ENCODE measurements around the gene CALHM4. TPM values are rescaled to one million over a fixed set of nuclear protein-coding genes. Genes with fewer than 3 reads are reported as not detected.

CALHM4 gene, protein sequence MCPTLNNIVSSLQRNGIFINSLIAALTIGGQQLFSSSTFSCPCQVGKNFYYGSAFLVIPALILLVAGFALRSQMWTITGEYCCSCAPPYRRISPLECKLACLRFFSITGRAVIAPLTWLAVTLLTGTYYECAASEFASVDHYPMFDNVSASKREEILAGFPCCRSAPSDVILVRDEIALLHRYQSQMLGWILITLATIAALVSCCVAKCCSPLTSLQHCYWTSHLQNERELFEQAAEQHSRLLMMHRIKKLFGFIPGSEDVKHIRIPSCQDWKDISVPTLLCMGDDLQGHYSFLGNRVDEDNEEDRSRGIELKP
- polyA plus RNA-seq = 0.13 TPM
- long read RNA-seq, donor 1 = 0 reads
- long read RNA-seq, donor 2 = 0 reads
- long read RNA-seq, donor 3 = 0 reads
- long read RNA-seq, donor 4 = 0 reads
- long read RNA-seq, donor 5 = 0 reads
- long read RNA-seq, donor 6 = 0 reads
- long read RNA-seq, donor 7 = 0 reads
- long read RNA-seq, donor 8 = 0 reads
- long read RNA-seq, donor 9 = 0 reads
- long read RNA-seq, donor 10 = 0 reads
- long read RNA-seq, donor 11 = 0 reads

DNA sequence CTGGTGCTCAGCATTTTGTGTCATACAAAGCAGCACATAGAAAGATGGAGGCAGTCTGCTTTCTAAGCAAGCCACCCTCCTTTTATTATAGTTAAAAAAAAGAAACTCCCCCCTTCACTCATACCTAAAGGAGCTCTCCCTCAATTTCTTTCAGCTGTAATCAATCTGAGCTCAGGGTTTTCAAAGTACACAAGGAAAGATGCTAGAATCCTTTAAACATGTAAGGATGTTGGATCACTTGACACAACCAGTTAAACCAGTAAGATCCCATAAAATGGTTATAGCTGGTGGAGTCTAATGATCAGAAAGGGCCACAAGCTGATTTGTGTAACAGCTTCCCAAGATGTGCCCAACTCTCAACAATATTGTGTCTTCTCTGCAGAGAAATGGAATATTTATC, at the start of gene CALHM4:
Gene CALHM4 (plus strand): TSS at position 301 of the 400 bp plus-strand sequence. CDS start 43 bp downstream, at position 344.
- Histone ChIP-seq H3K4me3 (ENCODE audit: low read length) (no peak within 1 kb of the TSS), H3K36me3 (ENCODE audit: control insufficient read depth, insufficient read depth, low read length) (no peaks in the 10 kb centered on the region), H3K27ac (ENCODE audit: low read length) (no peak within 1 kb of the TSS), H3K27me3 (ENCODE audit: control insufficient read depth, insufficient read depth, low read length) (peaks cover 3% of the 10 kb centered on the region), H3K4me1 (ENCODE audit: control insufficient read depth, insufficient read depth, low read length) (no peaks in the 10 kb centered on the region), H3K9me3 (ENCODE audit: control insufficient read depth, low read depth, low read length) (no peaks in the 10 kb centered on the region)
- DNase-seq = no peak

DNA sequence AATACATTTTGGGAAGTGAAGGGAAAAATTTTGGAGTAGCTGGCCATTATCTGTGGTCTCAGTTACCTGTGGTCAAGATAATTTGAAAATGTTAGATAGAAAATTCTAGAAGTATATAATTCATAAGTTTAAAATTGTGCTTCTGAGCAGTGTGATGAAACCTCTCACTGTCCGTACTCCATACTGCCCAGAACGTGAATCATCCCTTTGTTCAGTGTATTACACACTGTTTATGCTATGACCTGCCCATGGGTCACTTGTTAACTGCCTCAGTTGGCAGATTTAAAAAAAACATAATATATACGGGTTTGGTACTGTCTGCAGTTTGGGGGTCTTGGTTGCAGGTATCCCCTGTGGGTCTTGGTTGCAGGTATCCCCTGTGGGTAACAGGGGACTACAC, 46.2 kb upstream of the CALHM4 start:
- Histone ChIP-seq H3K27me3 (ENCODE audit: control insufficient read depth, insufficient read depth, low read length) (no peaks in the 10 kb centered on the region), H3K9me3 (ENCODE audit: control insufficient read depth, low read depth, low read length) (no peaks in the 10 kb centered on the region), H3K4me1 (ENCODE audit: control insufficient read depth, insufficient read depth, low read length) (no peaks in the 10 kb centered on the region), H3K27ac (ENCODE audit: low read length) (no peak overlapping the region), H3K36me3 (ENCODE audit: control insufficient read depth, insufficient read depth, low read length) (no peaks in the 10 kb centered on the region), H3K4me3 (ENCODE audit: low read length) (no peak overlapping the region)
- DNase-seq = no peak
- 100% methylated on average over 1 of the region's 3 CpGs for WGBS (ENCODE audit: insufficient coverage, low lambda C conversion rate)

DNA sequence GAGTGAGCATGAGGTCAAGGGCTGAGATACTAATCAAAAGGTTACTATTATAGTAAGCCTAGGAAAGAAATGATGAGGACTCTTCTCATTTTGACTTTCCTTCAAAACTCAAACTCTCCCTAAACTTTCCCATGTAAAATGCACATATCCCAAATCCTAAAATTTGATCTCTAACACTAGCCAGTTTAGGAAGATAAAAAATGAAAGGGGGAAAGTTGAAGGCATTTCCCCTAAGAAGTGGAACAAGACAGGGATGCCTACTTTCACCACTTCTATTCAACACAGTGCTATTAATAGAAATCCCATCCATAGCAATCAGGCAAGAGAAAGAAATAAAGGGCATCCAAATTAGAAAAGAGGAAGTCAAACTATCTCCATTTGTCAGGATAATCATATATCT, 45.0 kb upstream of the CALHM4 start:
- H3K4me1 ChIP-seq (ENCODE audit: control insufficient read depth, insufficient read depth, low read length) = no peaks in the 10 kb centered on the region
- no peaks in the 10 kb centered on the region for H3K27me3 ChIP-seq (ENCODE audit: control insufficient read depth, insufficient read depth, low read length)
- DNase-seq = no peak
- no peak overlapping the region for H3K27ac ChIP-seq (ENCODE audit: low read length)
- no peaks in the 10 kb centered on the region for H3K36me3 ChIP-seq (ENCODE audit: control insufficient read depth, insufficient read depth, low read length)
- no peaks in the 10 kb centered on the region for H3K9me3 ChIP-seq (ENCODE audit: control insufficient read depth, low read depth, low read length)
- H3K4me3 ChIP-seq (ENCODE audit: low read length) = no peak overlapping the region

DNA sequence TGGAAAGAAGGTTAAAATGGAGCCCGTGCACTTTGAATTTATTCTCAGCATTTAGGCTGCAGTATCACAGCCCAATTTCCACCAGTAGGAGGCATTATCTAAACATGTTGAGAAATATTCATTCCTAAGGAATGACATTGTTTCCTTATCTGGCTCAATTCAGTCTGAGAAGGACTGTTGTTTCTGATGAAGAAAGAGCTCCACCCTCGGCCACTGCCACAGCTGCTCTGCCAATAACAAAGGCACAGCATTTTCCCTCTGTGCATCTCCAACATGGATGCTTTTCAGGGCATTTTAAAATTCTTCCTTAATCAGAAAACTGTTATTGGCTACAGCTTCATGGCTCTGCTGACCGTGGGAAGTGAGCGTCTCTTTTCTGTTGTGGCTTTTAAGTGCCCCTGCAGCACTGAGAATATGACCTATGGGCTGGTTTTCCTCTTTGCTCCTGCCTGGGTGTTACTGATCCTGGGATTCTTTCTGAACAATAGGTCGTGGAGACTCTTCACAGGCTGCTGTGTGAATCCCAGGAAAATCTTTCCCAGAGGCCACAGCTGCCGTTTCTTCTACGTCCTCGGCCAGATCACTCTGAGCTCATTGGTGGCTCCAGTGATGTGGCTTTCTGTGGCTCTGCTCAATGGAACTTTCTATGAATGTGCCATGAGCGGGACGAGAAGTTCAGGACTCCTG, 42.0 kb upstream of the CALHM4 start, which contains the start of gene CALHM5:
Gene CALHM5 (plus strand): TSS at position 216 of the 687 bp plus-strand sequence. CDS start 58 bp downstream, at position 274.
- Histone ChIP-seq H3K27me3 (ENCODE audit: control insufficient read depth, insufficient read depth, low read length) (no peaks in the 10 kb centered on the region), H3K9me3 (ENCODE audit: control insufficient read depth, low read depth, low read length) (no peaks in the 10 kb centered on the region), H3K4me3 (ENCODE audit: low read length) (peak within 1 kb of the TSS; percentile 3), H3K27ac (ENCODE audit: low read length) (peak within 1 kb of the TSS; percentile 8), H3K36me3 (ENCODE audit: control insufficient read depth, insufficient read depth, low read length) (no peaks in the 10 kb centered on the region), H3K4me1 (ENCODE audit: control insufficient read depth, insufficient read depth, low read length) (no peaks in the 10 kb centered on the region)
- DNase-seq = peak; percentile 26 to 27
- 0% methylated on average over 1 of the region's 10 CpGs for WGBS (ENCODE audit: insufficient coverage, low lambda C conversion rate)

DNA sequence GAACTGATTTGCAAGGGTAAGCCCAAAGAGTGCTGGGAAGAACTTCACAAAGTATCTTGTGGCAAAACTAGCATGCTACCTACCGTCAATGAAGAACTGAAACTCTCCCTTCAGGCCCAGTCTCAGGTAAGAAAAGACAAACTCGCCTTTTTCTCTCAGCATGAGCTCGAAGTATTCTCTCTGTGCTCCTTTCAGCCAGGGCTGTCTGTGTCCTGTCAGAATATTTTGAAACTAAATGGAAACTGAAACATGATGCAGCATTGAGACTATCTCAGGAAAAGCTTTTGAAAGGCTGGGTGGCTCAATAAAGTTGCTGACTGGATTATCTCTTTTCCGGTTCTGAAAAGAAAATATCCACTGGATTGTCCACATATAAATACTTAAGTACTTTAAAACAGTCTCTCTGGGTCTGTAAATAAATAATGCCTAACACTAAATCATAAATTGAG, 41.4 kb upstream of the CALHM4 start:
- H3K4me1 ChIP-seq (ENCODE audit: control insufficient read depth, insufficient read depth, low read length) = no peaks in the 10 kb centered on the region
- no CpG with 5 or more reads among the region's 4 CpGs for WGBS (ENCODE audit: insufficient coverage, low lambda C conversion rate)
- DNase-seq = no peak
- H3K36me3 ChIP-seq (ENCODE audit: control insufficient read depth, insufficient read depth, low read length) = no peaks in the 10 kb centered on the region
- H3K9me3 ChIP-seq (ENCODE audit: control insufficient read depth, low read depth, low read length) = no peaks in the 10 kb centered on the region
- peak overlapping the region; percentile 3 for H3K4me3 ChIP-seq (ENCODE audit: low read length)
- H3K27me3 ChIP-seq (ENCODE audit: control insufficient read depth, insufficient read depth, low read length) = no peaks in the 10 kb centered on the region
- peak overlapping the region; percentile 8 for H3K27ac ChIP-seq (ENCODE audit: low read length)

DNA sequence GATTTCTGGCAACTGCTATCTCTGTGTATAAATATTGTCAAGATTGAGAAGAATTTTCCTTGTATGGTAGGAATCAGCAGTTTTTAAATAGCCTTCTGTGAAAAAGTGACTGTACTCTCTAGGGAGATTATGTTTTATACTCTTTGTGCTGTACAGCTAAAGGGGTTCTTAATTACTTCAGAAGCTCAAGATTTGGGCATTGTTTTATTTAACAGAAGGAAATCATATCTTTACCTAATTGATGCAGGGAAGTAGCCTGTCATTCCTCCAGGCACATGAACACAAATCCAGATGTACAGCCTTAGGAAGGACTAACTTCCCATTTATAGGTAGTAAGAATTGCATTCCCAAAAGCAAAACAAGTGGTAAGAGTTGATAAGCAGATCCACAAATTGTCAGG, 40.8 kb upstream of the CALHM4 start:
- no peak for DNase-seq
- Histone ChIP-seq H3K4me1 (ENCODE audit: control insufficient read depth, insufficient read depth, low read length) (no peaks in the 10 kb centered on the region), H3K9me3 (ENCODE audit: control insufficient read depth, low read depth, low read length) (no peaks in the 10 kb centered on the region), H3K4me3 (ENCODE audit: low read length) (no peak overlapping the region), H3K36me3 (ENCODE audit: control insufficient read depth, insufficient read depth, low read length) (no peaks in the 10 kb centered on the region), H3K27ac (ENCODE audit: low read length) (no peak overlapping the region), H3K27me3 (ENCODE audit: control insufficient read depth, insufficient read depth, low read length) (no peaks in the 10 kb centered on the region)

DNA sequence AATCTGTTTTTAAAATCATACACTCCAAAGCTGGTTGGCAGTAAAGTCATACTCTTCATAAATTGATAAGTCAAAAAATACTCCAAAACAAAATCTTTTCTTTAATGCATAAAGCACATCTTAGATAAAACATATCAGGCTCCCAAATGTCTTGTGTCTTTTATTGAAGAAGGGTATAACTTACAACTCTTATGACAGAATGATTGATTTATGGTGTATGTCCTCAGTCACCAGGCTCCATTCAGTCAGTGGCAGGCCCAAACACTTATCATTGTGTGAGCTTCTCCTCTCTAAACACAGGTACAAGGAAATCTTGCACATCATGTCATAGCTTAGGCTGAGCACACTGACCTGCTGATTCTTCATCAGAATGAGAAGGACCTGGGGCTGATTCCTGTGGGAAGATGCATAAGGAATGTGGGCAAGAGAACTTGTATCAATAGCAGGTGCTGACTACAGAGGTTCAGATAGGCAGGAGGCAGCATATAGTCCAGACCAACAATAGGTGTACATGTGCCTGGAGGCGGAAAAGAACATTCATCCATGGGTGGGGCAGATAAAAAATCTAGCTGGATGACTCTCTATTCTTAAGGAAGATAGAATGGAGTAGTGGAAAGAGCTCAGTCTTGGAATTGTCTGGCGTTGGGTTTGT, 40.2 kb upstream of the CALHM4 start:
- 100% methylated on average over 1 of the region's 2 CpGs for WGBS (ENCODE audit: insufficient coverage, low lambda C conversion rate)
- Histone ChIP-seq H3K4me3 (ENCODE audit: low read length) (no peak overlapping the region), H3K36me3 (ENCODE audit: control insufficient read depth, insufficient read depth, low read length) (no peaks in the 10 kb centered on the region), H3K9me3 (ENCODE audit: control insufficient read depth, low read depth, low read length) (no peaks in the 10 kb centered on the region), H3K27ac (ENCODE audit: low read length) (no peak overlapping the region), H3K27me3 (ENCODE audit: control insufficient read depth, insufficient read depth, low read length) (no peaks in the 10 kb centered on the region), H3K4me1 (ENCODE audit: control insufficient read depth, insufficient read depth, low read length) (no peaks in the 10 kb centered on the region)
- DNase-seq = no peak

DNA sequence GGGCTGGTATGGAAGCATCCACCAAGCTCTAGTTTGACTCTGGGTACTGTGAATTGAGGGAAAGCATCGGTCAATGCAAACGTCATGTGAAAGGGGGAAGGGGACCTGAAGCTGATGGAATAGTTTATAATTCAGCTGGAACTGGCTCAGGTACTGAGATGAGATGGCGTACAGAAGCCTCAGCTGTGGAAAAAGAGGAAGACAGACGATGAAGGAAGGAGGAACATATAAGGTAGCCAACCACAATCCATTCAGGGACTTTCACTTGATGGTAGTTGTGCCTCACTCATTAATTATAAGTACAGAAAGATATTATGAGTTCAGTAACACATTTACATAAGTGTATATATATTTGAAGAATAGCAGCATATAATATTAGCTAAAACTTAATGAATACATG, 39.4 kb upstream of the CALHM4 start:
- WGBS (ENCODE audit: insufficient coverage, low lambda C conversion rate) = 100% methylated on average over 4 of the region's 4 CpGs

DNA sequence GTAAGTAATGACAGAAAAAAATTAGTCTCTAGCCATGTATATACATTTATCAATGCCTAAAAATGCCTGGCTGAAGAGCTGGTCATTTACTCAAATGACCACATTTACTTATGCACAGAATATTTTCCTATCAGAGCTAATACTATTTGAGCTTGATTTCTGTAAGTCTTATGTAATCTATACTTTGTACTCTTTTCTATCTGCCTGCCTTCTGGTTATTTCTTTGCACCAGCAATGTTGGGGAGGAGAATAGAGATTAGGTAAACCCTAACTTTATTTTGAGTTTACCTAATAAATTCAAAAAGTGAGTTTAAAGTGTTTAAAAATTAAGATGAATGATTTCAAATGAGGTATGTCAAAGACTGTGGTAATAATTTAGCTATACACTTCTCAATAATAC, 38.4 kb upstream of the CALHM4 start:
- DNase-seq = no peak
- Histone ChIP-seq H3K27ac (ENCODE audit: low read length) (no peak overlapping the region), H3K27me3 (ENCODE audit: control insufficient read depth, insufficient read depth, low read length) (no peaks in the 10 kb centered on the region)

More for the DNA sequence above, 39.4 kb upstream of the CALHM4 start:
- no peak for DNase-seq
- Histone ChIP-seq H3K27ac (ENCODE audit: low read length) (no peak overlapping the region), H3K9me3 (ENCODE audit: control insufficient read depth, low read depth, low read length) (no peaks in the 10 kb centered on the region), H3K4me3 (ENCODE audit: low read length) (no peak overlapping the region), H3K36me3 (ENCODE audit: control insufficient read depth, insufficient read depth, low read length) (no peaks in the 10 kb centered on the region), H3K27me3 (ENCODE audit: control insufficient read depth, insufficient read depth, low read length) (no peaks in the 10 kb centered on the region), H3K4me1 (ENCODE audit: control insufficient read depth, insufficient read depth, low read length) (no peaks in the 10 kb centered on the region)

DNA sequence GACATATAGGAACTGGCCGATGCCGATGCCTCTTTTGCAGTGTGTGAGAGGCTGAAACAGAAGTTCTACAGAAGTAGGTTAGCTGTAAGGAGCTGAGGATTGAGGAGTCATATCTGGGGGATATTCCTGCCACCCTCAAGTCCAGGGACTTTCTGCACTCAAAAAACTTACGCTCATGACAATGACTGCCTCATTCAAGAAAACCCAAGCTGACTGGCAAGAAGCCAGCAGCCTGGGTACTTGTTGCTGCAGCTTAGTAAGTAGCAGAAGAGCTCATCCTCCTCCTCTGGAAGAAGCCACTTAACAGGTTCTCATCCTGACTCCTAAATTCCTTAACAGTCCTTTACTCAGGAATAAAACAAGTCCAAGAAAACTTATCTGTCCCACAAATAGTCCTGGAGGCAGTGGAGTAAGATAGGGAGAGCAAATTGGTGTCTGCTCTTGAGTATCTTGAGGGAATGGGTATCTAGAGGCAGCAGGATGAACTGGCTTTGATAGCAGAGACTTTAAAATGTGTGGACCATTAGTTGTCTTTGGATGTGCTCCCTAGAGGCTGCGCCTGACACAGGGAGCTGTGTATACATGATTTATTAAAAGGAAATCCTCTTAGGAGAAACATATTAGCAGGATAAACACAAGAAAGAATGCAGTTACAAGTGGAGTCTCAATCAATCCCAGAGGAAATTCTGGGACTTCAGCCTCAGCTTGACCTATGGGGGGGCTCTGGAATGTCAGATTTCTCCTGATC, 34.8 kb upstream of the CALHM4 start:
- DNase-seq = no peak
- Histone ChIP-seq H3K9me3 (ENCODE audit: control insufficient read depth, low read depth, low read length) (peaks cover 2% of the 10 kb centered on the region), H3K27ac (ENCODE audit: low read length) (no peak overlapping the region), H3K4me1 (ENCODE audit: control insufficient read depth, insufficient read depth, low read length) (no peaks in the 10 kb centered on the region), H3K27me3 (ENCODE audit: control insufficient read depth, insufficient read depth, low read length) (no peaks in the 10 kb centered on the region), H3K4me3 (ENCODE audit: low read length) (no peak overlapping the region), H3K36me3 (ENCODE audit: control insufficient read depth, insufficient read depth, low read length) (no peaks in the 10 kb centered on the region)
- WGBS (ENCODE audit: insufficient coverage, low lambda C conversion rate) = 86% methylated on average over 1 of the region's 4 CpGs

More for the DNA sequence above, 38.4 kb upstream of the CALHM4 start:
- no peaks in the 10 kb centered on the region for H3K4me1 ChIP-seq (ENCODE audit: control insufficient read depth, insufficient read depth, low read length)
- no peaks in the 10 kb centered on the region for H3K9me3 ChIP-seq (ENCODE audit: control insufficient read depth, low read depth, low read length)
- H3K4me3 ChIP-seq (ENCODE audit: low read length) = no peak overlapping the region
- H3K36me3 ChIP-seq (ENCODE audit: control insufficient read depth, insufficient read depth, low read length) = no peaks in the 10 kb centered on the region

All from large intestine (tissue), 12 donors.